Measurements from ENCODE around the gene COL4A2. TPM values are rescaled to one million over a fixed set of nuclear protein-coding genes. Genes with fewer than 3 reads are reported as not detected.

Gene COL4A2
- total RNA-seq, 2 donors from 2014 or later: 999 to 1,135 TPM

DNA sequence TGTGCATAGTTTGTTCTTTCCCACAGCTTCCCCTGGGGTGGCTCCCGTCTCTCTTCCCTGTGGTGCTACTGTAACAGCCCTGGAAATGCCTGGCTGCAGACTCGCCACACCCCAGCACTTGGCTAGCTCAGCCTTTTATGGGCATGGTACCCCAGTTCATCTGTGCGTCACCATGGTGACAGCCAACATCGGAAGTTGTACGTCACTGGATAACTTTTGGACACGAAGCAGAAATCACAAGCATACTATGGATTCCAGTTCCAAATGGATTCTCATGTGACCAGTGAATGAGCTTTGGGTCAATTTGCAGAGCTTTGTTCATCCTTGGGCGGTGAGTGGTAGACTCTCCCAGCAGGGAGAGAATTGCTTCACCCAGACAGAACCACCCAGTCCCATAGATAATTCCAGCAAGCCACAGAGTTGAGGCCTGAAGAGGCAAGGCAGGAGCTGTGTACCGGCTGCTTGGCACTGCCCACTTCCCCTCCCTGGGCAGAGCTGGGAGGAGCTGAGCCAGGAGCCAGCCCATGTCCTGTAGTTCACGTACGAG lies 54.4 kb downstream of the COL4A2 start:
- TF ChIP-seq, protein P1, sequence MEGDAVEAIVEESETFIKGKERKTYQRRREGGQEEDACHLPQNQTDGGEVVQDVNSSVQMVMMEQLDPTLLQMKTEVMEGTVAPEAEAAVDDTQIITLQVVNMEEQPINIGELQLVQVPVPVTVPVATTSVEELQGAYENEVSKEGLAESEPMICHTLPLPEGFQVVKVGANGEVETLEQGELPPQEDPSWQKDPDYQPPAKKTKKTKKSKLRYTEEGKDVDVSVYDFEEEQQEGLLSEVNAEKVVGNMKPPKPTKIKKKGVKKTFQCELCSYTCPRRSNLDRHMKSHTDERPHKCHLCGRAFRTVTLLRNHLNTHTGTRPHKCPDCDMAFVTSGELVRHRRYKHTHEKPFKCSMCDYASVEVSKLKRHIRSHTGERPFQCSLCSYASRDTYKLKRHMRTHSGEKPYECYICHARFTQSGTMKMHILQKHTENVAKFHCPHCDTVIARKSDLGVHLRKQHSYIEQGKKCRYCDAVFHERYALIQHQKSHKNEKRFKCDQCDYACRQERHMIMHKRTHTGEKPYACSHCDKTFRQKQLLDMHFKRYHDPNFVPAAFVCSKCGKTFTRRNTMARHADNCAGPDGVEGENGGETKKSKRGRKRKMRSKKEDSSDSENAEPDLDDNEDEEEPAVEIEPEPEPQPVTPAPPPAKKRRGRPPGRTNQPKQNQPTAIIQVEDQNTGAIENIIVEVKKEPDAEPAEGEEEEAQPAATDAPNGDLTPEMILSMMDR (IDR thresholded peaks at IDR 0.05): no peak
- peak overlapping the region; percentile 80 to 94 for H3K27ac ChIP-seq
- ATAC-seq (ENCODE audit: insufficient number of reproducible peaks, low FRiP score, low read depth): peak; percentile 73
- H3K27me3 ChIP-seq (replicated peaks; ENCODE audit: insufficient read depth): no peaks in the 10 kb centered on the region
- peak; percentile 35 for DNase-seq (ENCODE audit: low spot score)
- peaks cover 47 to 83% of the 10 kb centered on the region in 2 donors for H3K4me1 ChIP-seq (ENCODE audit: control insufficient read depth in 1 of 2, low read depth in 2 of 2)
- H3K36me3 ChIP-seq: peaks cover 5% of the 10 kb centered on the region
- H3K4me3 ChIP-seq: peak overlapping the region; percentile 19
- no peaks in the 10 kb centered on the region for H3K9me3 ChIP-seq

DNA sequence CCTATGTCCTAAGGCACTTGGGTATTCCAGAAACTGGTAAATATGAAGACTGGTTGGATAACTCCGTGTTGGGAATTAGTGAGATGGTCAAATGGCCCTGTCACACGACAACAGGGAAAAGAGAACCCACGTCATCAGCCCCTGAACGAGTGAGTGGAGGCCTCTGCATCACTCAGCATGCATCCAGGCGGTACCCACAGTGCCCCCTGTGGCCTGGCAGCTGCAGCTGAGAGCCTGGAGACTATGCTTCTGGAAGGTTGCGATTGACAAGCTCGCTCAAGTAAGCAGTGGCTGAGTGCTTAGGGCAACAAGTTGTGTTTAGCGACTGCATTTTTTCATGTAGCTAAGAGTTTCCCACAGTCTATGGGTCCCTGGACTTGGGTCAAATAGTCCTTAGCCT lies 55.9 kb downstream of the COL4A2 start:
- TF ChIP-seq, protein P1 (IDR thresholded peaks at IDR 0.05): peak; percentile 45
- H3K27me3 ChIP-seq (replicated peaks; ENCODE audit: insufficient read depth): no peaks in the 10 kb centered on the region
- H3K4me3 ChIP-seq: no peak overlapping the region
- H3K27ac ChIP-seq: peak overlapping the region; percentile 80 to 94
- peaks cover 51 to 86% of the 10 kb centered on the region in 2 donors for H3K4me1 ChIP-seq (ENCODE audit: control insufficient read depth in 1 of 2, low read depth in 2 of 2)
- ATAC-seq (ENCODE audit: insufficient number of reproducible peaks, low FRiP score, low read depth) (no peak), DNase-seq (ENCODE audit: low spot score) (no peak)
- no peaks in the 10 kb centered on the region for H3K9me3 ChIP-seq
- H3K36me3 ChIP-seq: peaks cover 5% of the 10 kb centered on the region

DNA sequence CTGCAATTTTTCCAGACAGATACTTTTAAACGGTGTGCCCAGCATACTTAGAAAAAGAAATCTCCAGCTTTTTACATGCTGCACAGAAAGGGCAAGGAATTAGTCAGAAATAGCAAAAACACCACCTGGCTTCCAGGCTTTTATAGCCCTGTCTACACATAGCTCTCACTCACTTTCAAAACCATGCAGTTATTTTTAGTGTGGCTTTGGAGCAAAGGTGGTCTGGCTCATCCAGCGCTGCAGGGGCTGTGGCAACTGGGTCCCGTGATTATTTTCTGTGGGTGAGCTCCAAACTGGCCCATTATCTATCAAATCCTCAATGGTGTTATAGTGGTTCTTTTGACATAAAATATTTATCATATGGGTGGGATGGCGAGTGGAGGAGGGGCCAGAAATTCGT lies 57.0 kb downstream of the COL4A2 start:
- Histone ChIP-seq H3K27ac (peak overlapping the region; percentile 80 to 94), H3K36me3 (no peaks in the 10 kb centered on the region), H3K4me1 (ENCODE audit: control insufficient read depth in 1 of 2, low read depth in 2 of 2) (peaks cover 51 to 93% of the 10 kb centered on the region in 2 donors), H3K9me3 (no peaks in the 10 kb centered on the region), H3K27me3 (replicated peaks; ENCODE audit: insufficient read depth) (no peaks in the 10 kb centered on the region), H3K4me3 (no peak overlapping the region)
- no peak for DNase-seq (ENCODE audit: low spot score)
- no peak for ATAC-seq (ENCODE audit: insufficient number of reproducible peaks, low FRiP score, low read depth)
- TF ChIP-seq, protein P1 (IDR thresholded peaks at IDR 0.05): no peak

DNA sequence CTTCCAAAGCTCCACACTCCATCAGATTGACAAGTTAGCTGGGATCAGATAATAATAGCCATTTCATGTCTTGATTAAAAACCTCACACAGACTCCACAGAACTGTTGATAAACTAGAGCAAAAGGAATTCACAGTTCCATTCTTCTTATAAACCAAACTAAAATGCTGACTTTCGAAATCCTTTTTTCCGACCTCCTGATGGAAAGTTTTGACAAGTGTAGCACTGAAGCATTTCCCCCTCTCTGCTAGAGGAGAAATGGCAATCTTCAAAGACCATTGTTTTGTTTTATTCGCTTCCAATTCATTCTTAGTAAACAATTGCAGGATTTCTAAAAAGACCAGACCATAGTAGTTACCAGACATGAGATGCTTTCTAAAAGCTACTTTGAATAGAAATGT lies 58.8 kb downstream of the COL4A2 start:
- H3K4me1 ChIP-seq (ENCODE audit: control insufficient read depth in 1 of 2, low read depth in 2 of 2): peaks cover 40 to 84% of the 10 kb centered on the region in 2 donors
- H3K27me3 ChIP-seq (replicated peaks; ENCODE audit: insufficient read depth): no peaks in the 10 kb centered on the region
- TF ChIP-seq, protein P1 (IDR thresholded peaks at IDR 0.05): no peak
- ATAC-seq (ENCODE audit: insufficient number of reproducible peaks, low FRiP score, low read depth) (no peak), DNase-seq (ENCODE audit: low spot score) (no peak)
- no peaks in the 10 kb centered on the region for H3K9me3 ChIP-seq
- H3K4me3 ChIP-seq: no peak overlapping the region
- no peaks in the 10 kb centered on the region for H3K36me3 ChIP-seq
- peak overlapping the region; percentile 80 to 94 for H3K27ac ChIP-seq

DNA sequence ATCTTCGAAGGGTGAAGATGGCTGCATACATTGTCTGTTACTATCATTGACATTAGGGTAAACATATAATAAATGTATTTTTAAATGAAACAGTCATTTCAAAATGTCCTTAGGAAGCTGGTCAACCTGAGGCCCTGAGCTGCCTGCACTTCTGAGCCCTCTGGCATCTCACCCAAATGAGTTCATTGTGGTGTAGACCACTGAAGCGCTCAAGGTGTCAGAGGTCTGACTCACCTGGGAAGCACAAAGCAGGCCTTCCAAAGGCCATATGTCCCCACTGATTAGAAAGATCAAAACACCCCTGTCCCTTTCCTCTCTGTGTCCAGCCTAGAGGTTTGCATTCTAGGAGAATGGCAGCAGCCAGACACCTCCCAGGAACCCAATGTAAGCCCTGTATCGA lies 59.6 kb downstream of the COL4A2 start:
- Histone ChIP-seq H3K27me3 (replicated peaks; ENCODE audit: insufficient read depth) (no peaks in the 10 kb centered on the region), H3K9me3 (no peaks in the 10 kb centered on the region), H3K4me3 (no peak overlapping the region), H3K36me3 (no peaks in the 10 kb centered on the region), H3K27ac (peak overlapping the region; percentile 80 to 94), H3K4me1 (ENCODE audit: control insufficient read depth in 1 of 2, low read depth in 2 of 2) (peaks cover 37 to 84% of the 10 kb centered on the region in 2 donors)
- ATAC-seq (ENCODE audit: insufficient number of reproducible peaks, low FRiP score, low read depth) (no peak), DNase-seq (ENCODE audit: low spot score) (no peak)
- TF ChIP-seq, protein P1 (IDR thresholded peaks at IDR 0.05): no peak
